Measurements from ENCODE around the gene XRCC4. TPM values are rescaled to one million over a fixed set of nuclear protein-coding genes. Genes with fewer than 3 reads are reported as not detected.

Gene XRCC4
- polyA plus RNA-seq, 1 donor: 8.5 TPM

DNA sequence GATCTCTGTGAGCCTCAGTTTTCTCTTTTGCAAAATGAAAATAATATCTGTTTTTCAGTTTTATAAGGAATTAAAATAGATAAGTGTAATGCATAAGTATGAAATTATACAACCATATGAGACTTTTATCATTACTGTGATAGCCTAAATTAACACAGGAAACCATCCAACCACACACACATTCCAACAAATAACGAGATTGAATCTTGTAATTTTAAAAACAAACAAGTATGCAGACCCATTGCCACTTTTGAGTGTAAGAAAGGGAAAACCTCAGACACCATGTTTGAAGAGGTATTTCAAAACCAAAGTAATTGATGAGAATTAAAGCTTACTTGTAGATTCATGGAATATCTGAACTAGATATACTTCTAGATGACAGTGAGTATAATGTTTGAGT is 32.0 kb downstream of the XRCC4 start:
- no peaks in the 10 kb centered on the region for H3K27me3 ChIP-seq (ENCODE audit: control insufficient read depth, insufficient read depth, low read length)
- no CpG with 5 or more reads among the region's 1 CpG for WGBS (ENCODE audit: insufficient coverage, low lambda C conversion rate)
- H3K36me3 ChIP-seq (ENCODE audit: control insufficient read depth, insufficient read depth, low read length): peaks cover 5% of the 10 kb centered on the region
- peaks cover 4% of the 10 kb centered on the region for H3K9me3 ChIP-seq (ENCODE audit: control insufficient read depth, low read depth, low read length)
- no peaks in the 10 kb centered on the region for H3K4me1 ChIP-seq (ENCODE audit: control insufficient read depth, insufficient read depth, low read length)
- no peak for DNase-seq
- no peak overlapping the region for H3K4me3 ChIP-seq (ENCODE audit: low read length)
- no peak overlapping the region for H3K27ac ChIP-seq (ENCODE audit: low read length)

GRCh38 chr5:83115816-83116215 is 38.5 kb downstream of the XRCC4 start:
- Histone ChIP-seq H3K4me3 (ENCODE audit: low read length) (no peak overlapping the region), H3K27me3 (ENCODE audit: control insufficient read depth, insufficient read depth, low read length) (no peaks in the 10 kb centered on the region), H3K9me3 (ENCODE audit: control insufficient read depth, low read depth, low read length) (peaks cover 4% of the 10 kb centered on the region), H3K36me3 (ENCODE audit: control insufficient read depth, insufficient read depth, low read length) (peaks cover 5% of the 10 kb centered on the region), H3K27ac (ENCODE audit: low read length) (no peak overlapping the region), H3K4me1 (ENCODE audit: control insufficient read depth, insufficient read depth, low read length) (no peaks in the 10 kb centered on the region)
- no peak for DNase-seq
- 100% methylated on average over 1 of the region's 1 CpG for WGBS (ENCODE audit: insufficient coverage, low lambda C conversion rate)

DNA sequence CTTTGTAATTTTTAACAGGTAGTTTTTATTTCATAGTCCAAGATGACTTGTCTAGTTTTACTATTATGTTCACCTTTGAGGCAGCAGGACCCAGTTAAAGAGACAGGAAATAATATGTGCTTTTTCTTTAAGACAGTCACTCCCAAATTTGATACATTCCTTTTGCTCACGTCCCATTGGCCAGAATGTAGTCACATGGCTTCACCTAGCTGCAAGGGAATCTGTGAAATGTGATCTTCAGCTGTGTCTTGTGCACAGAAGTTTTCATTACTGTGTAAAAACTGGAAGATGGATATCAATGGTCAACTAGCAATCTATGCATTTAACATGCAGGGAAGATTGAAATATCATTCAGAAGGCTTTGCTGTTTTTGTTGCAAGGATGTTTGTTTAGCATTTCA is 41.1 kb downstream of the XRCC4 start:
- no CpG with 5 or more reads among the region's 1 CpG for WGBS (ENCODE audit: insufficient coverage, low lambda C conversion rate)
- H3K27me3 ChIP-seq (ENCODE audit: control insufficient read depth, insufficient read depth, low read length): no peaks in the 10 kb centered on the region
- no peak overlapping the region for H3K4me3 ChIP-seq (ENCODE audit: low read length)
- peaks cover 4% of the 10 kb centered on the region for H3K9me3 ChIP-seq (ENCODE audit: control insufficient read depth, low read depth, low read length)
- H3K4me1 ChIP-seq (ENCODE audit: control insufficient read depth, insufficient read depth, low read length): no peaks in the 10 kb centered on the region
- H3K27ac ChIP-seq (ENCODE audit: low read length): no peak overlapping the region
- DNase-seq: no peak
- H3K36me3 ChIP-seq (ENCODE audit: control insufficient read depth, insufficient read depth, low read length): peaks cover 3% of the 10 kb centered on the region

- Histone ChIP-seq H3K27ac (ENCODE audit: low read length) (no peak overlapping the region), H3K4me3 (ENCODE audit: low read length) (no peak overlapping the region), H3K9me3 (ENCODE audit: control insufficient read depth, low read depth, low read length) (peaks cover under 1% of the 10 kb centered on the region), H3K27me3 (ENCODE audit: control insufficient read depth, insufficient read depth, low read length) (no peaks in the 10 kb centered on the region), H3K36me3 (ENCODE audit: control insufficient read depth, insufficient read depth, low read length) (peaks cover under 1% of the 10 kb centered on the region), H3K4me1 (ENCODE audit: control insufficient read depth, insufficient read depth, low read length) (no peaks in the 10 kb centered on the region)
- DNase-seq: no peak
- WGBS (ENCODE audit: insufficient coverage, low lambda C conversion rate): no CpG with 5 or more reads among the region's 1 CpG
These were observed 41.6 kb downstream of the XRCC4 start for GRCh38 chr5:83118976-83119375.

DNA sequence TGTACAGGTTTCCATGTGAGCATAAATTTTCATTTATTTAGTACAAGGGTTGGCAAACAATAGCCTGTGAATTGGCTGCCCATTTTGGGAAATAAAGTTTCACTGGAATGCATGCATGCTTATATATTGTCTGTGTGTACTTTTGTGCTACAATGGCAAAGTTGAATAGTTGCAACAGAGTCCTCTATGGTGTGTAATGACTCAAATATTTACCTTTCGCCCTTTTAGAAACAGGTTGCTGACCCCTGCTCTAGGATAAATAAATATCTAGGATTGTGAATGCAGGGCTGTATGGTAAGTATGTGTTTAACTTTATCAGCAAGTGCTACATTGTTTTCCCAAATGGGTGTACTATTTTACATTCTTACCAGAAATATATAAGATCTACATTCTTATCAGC is 47.2 kb downstream of the XRCC4 start:
- H3K4me3 ChIP-seq (ENCODE audit: low read length): no peak overlapping the region
- no peak overlapping the region for H3K27ac ChIP-seq (ENCODE audit: low read length)
- H3K36me3 ChIP-seq (ENCODE audit: control insufficient read depth, insufficient read depth, low read length): no peaks in the 10 kb centered on the region
- 100% methylated on average over 1 of the region's 1 CpG for WGBS (ENCODE audit: insufficient coverage, low lambda C conversion rate)
- no peaks in the 10 kb centered on the region for H3K27me3 ChIP-seq (ENCODE audit: control insufficient read depth, insufficient read depth, low read length)
- no peak for DNase-seq
- no peaks in the 10 kb centered on the region for H3K4me1 ChIP-seq (ENCODE audit: control insufficient read depth, insufficient read depth, low read length)
- H3K9me3 ChIP-seq (ENCODE audit: control insufficient read depth, low read depth, low read length): peaks cover 2% of the 10 kb centered on the region

- H3K27me3 ChIP-seq (ENCODE audit: control insufficient read depth, insufficient read depth, low read length): no peaks in the 10 kb centered on the region
- no peak overlapping the region for H3K27ac ChIP-seq (ENCODE audit: low read length)
- no CpG with 5 or more reads among the region's 7 CpGs for WGBS (ENCODE audit: insufficient coverage, low lambda C conversion rate)
- no peaks in the 10 kb centered on the region for H3K36me3 ChIP-seq (ENCODE audit: control insufficient read depth, insufficient read depth, low read length)
- no peaks in the 10 kb centered on the region for H3K4me1 ChIP-seq (ENCODE audit: control insufficient read depth, insufficient read depth, low read length)
- DNase-seq: no peak
- peaks cover 2% of the 10 kb centered on the region for H3K9me3 ChIP-seq (ENCODE audit: control insufficient read depth, low read depth, low read length)
- no peak overlapping the region for H3K4me3 ChIP-seq (ENCODE audit: low read length)
These were observed 48.2 kb downstream of the XRCC4 start for GRCh38 chr5:83125560-83125959.

GRCh38 chr5:83126501-83126900 is 49.2 kb downstream of the XRCC4 start:
- no CpG with 5 or more reads among the region's 2 CpGs for WGBS (ENCODE audit: insufficient coverage, low lambda C conversion rate)

DNA sequence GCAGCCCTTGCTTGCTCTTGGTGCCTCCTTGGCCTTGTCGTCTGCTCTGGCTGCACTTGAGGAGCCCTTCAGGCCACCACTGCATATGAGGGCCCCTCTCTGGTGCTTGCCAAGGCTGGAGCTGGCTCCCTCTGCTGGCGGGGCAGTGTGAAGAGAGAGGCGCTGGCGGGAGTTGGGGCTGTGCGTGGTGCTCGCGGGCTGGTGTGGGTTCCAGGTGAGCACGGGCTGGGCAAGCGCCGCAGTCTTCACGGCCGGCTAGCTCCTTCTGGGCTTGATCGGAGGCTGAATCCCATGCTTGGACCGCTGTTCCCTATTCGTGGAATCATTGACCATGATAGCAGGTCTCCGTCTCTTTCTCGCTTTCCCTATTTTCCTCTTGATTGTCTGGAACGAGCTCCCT is 56.5 kb downstream of the XRCC4 start:
- H3K9me3 ChIP-seq (ENCODE audit: control insufficient read depth, low read depth, low read length): peaks cover 5% of the 10 kb centered on the region
- no peaks in the 10 kb centered on the region for H3K27me3 ChIP-seq (ENCODE audit: control insufficient read depth, insufficient read depth, low read length)
- H3K36me3 ChIP-seq (ENCODE audit: control insufficient read depth, insufficient read depth, low read length): no peaks in the 10 kb centered on the region
- H3K4me3 ChIP-seq (ENCODE audit: low read length): no peak overlapping the region
- no CpG with 5 or more reads among the region's 18 CpGs for WGBS (ENCODE audit: insufficient coverage, low lambda C conversion rate)
- H3K27ac ChIP-seq (ENCODE audit: low read length): no peak overlapping the region
- DNase-seq: no peak
- no peaks in the 10 kb centered on the region for H3K4me1 ChIP-seq (ENCODE audit: control insufficient read depth, insufficient read depth, low read length)

More at GRCh38 chr5:83126501-83126900, 49.2 kb downstream of the XRCC4 start:
- no peaks in the 10 kb centered on the region for H3K4me1 ChIP-seq (ENCODE audit: control insufficient read depth, insufficient read depth, low read length)
- no peak overlapping the region for H3K27ac ChIP-seq (ENCODE audit: low read length)
- H3K36me3 ChIP-seq (ENCODE audit: control insufficient read depth, insufficient read depth, low read length): no peaks in the 10 kb centered on the region
- no peaks in the 10 kb centered on the region for H3K27me3 ChIP-seq (ENCODE audit: control insufficient read depth, insufficient read depth, low read length)
- peaks cover 2% of the 10 kb centered on the region for H3K9me3 ChIP-seq (ENCODE audit: control insufficient read depth, low read depth, low read length)
- no peak for DNase-seq
- H3K4me3 ChIP-seq (ENCODE audit: low read length): no peak overlapping the region

DNA sequence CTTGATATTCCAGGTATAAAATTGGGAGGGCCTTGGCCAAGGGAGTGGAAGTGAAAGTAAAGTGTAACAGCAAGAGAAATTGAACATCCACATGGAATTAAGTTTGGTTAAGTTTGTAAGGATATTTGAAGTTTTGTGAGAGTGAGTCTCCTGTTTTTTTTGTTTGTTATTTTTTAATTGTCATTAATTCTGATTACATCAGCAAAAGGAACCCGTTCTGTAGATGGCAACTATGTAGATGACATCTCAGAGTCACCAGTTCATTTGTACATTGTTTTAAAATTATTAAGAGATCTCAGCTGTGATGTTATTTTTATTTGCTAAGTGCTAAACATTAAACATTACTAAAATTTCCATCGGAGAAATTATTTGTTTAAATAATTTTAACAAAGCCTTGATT is 65.2 kb downstream of the XRCC4 start:
- DNase-seq: no peak
- H3K27me3 ChIP-seq (ENCODE audit: control insufficient read depth, insufficient read depth, low read length): no peaks in the 10 kb centered on the region
- WGBS (ENCODE audit: insufficient coverage, low lambda C conversion rate): 83% methylated on average over 1 of the region's 2 CpGs
- no peaks in the 10 kb centered on the region for H3K9me3 ChIP-seq (ENCODE audit: control insufficient read depth, low read depth, low read length)
- H3K4me3 ChIP-seq (ENCODE audit: low read length): no peak overlapping the region
- H3K4me1 ChIP-seq (ENCODE audit: control insufficient read depth, insufficient read depth, low read length): no peaks in the 10 kb centered on the region
- H3K27ac ChIP-seq (ENCODE audit: low read length): no peak overlapping the region
- no peaks in the 10 kb centered on the region for H3K36me3 ChIP-seq (ENCODE audit: control insufficient read depth, insufficient read depth, low read length)

DNA sequence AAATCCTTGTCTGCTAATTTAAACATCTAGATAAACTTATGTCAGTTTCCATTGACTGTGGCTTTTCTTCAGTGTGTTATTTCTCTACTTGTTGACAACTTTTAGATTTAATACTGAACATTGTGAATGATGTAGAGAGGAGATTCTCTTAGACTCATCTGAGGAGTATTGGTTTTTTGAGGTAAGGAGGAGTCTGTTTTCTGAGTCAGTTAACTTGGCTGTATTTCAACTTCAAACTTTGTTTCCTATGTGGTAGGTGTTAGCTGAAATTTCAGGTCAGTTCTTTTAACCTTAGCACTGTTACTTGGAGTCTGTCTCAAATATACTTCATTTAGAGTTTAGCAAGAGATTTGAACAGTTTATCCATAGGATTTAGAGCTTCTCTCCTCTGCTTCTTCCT is 67.9 kb downstream of the XRCC4 start:
- DNase-seq: no peak
- H3K4me3 ChIP-seq (ENCODE audit: low read length): no peak overlapping the region
- no peak overlapping the region for H3K27ac ChIP-seq (ENCODE audit: low read length)
- no peaks in the 10 kb centered on the region for H3K9me3 ChIP-seq (ENCODE audit: control insufficient read depth, low read depth, low read length)
- H3K4me1 ChIP-seq (ENCODE audit: control insufficient read depth, insufficient read depth, low read length): no peaks in the 10 kb centered on the region
- no peaks in the 10 kb centered on the region for H3K27me3 ChIP-seq (ENCODE audit: control insufficient read depth, insufficient read depth, low read length)
- H3K36me3 ChIP-seq (ENCODE audit: control insufficient read depth, insufficient read depth, low read length): no peaks in the 10 kb centered on the region

DNA sequence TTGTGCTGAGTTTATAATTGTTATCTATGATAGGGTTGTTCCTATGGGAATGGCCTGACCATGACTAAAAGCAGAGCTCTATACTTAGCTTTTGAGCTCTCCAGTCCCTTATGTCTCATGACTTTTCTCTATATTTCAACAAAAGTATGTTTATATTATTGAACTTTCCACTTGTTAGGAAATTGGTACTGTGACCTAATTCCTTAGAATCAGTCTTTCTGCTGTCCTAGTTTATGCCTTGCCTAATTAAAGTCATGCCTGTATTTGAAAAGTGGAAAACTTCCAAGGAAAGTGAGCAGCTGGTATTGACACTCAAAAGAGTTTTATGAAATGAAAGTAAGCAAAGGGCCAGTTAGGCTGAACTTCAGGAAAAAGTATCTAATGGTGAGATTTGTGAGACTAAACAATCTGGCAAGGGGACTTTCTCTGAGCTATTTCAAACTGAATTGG is 68.6 kb downstream of the XRCC4 start:
- H3K27ac ChIP-seq (ENCODE audit: low read length): no peak overlapping the region

More for the DNA sequence above, 68.6 kb downstream of the XRCC4 start:
- H3K36me3 ChIP-seq (ENCODE audit: control insufficient read depth, insufficient read depth, low read length): no peaks in the 10 kb centered on the region
- no peaks in the 10 kb centered on the region for H3K4me1 ChIP-seq (ENCODE audit: control insufficient read depth, insufficient read depth, low read length)
- H3K9me3 ChIP-seq (ENCODE audit: control insufficient read depth, low read depth, low read length): no peaks in the 10 kb centered on the region
- H3K4me3 ChIP-seq (ENCODE audit: low read length): no peak overlapping the region
- DNase-seq: no peak
- H3K27me3 ChIP-seq (ENCODE audit: control insufficient read depth, insufficient read depth, low read length): no peaks in the 10 kb centered on the region

All from large intestine (tissue), 3 donors.